ENCODE data around the gene ETS1.

DNA sequence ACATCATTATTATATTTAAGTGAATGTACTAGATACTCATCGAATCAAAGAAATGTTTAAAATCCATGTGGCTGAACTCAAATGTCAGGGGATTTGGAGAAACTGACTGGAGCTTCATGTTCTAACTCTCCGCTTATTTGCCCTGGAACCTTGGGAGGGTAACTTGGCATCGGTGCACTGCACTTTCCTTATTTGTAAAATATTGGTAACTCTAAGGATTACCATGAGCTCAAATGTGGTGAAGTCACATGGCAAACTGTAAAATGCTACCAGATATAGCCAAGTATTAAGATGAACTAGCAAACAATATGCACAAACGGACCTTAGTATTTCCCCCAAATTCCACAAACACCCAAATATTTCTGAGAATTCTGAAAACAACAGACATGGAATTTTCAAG, 75.6 kb downstream of the ETS1 start:
- TF ChIP-seq, protein P1, sequence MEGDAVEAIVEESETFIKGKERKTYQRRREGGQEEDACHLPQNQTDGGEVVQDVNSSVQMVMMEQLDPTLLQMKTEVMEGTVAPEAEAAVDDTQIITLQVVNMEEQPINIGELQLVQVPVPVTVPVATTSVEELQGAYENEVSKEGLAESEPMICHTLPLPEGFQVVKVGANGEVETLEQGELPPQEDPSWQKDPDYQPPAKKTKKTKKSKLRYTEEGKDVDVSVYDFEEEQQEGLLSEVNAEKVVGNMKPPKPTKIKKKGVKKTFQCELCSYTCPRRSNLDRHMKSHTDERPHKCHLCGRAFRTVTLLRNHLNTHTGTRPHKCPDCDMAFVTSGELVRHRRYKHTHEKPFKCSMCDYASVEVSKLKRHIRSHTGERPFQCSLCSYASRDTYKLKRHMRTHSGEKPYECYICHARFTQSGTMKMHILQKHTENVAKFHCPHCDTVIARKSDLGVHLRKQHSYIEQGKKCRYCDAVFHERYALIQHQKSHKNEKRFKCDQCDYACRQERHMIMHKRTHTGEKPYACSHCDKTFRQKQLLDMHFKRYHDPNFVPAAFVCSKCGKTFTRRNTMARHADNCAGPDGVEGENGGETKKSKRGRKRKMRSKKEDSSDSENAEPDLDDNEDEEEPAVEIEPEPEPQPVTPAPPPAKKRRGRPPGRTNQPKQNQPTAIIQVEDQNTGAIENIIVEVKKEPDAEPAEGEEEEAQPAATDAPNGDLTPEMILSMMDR (IDR thresholded peaks at IDR 0.05) = no peak
- no peak for TF ChIP-seq EZH2 (IDR thresholded peaks at IDR 0.05)
